HG03521 (cell line): ENCODE measurements around the gene FRMD4A.
"Not testable (repeated sequence)": the region's sequence is repeated elsewhere in the genome, so short reads cannot be mapped to it uniquely, and the experiment has no call there.

Experiments used
- ATAC-seq: cut with Tn5 transposase; IDR thresholded peaks from one replicate; pipeline ENCODE4 v1.9.1; 2021; ENCODE audit warnings: mild to moderate bottlenecking, moderate library complexity; ENCODE audit not compliant: unreplicated experiment

The FRMD4A gene

DNA sequence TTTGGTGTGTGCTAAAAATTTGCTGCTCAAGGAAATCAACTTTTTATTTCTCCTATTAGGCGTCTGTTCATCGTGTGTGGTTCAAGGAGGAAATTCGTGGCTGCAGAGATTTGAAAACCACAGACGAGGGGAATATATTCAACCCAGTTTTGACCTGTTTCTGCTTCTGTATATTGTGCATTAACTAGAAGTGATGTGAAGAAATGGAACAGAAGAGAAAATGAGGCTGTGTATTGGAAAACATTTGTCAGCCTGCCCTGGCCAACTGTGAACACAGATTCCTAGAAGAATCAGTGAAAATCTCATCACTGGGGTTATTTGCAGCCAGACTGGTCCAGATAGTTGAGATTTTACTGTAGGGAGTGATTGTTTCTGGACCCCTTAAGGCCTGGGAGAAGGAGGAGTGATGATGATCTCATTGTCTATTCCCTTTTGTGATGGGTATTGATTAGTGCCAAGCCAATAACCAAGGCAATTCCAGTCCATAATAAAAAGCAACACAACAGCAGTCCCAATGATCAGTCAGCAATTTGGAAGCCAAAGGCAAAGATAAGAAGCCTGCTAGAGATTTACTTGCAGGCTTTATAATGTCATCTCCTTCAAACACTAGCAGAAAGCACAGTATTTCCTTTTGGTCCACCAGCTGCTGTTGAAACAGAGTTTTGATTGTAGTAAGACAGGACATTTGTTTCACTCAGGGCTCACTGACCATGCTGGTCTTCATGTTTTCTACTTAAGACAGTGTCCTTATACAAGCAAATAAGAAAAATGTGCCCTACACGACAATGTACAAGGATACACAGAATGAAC, 404.5 kb downstream of the FRMD4A start:
- no peak for ATAC-seq

DNA sequence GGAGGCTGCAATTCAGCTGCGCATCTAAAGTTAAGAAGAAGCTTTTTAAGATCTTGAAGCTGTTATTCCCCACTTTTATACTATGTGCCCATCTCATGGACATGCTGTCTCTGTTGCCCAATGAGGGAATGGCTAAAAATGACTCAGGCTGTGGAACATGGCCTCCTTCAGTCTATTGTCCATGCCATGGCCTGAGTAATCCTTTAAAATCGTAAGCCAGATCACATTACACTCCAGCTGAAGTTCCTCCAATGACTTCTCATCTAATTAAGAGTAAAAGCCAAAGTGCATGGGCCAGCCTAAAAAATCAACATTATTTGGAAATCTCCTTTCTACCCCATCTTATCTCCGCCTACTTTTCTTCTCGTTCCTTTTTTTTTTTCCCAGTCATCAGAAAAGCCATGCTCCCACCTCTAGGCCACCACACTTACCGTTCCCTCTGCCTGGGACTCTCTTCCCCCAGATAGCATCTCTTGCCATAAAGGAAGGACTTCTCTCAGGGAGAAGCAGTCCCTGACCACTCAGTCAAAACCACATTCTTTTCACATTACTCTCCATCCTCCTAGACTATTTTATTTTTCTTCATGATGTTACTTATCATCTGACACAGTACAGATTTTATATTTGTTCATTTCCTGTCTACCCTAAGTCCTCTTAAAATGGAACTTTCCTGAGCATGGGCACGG, 406.5 kb downstream of the FRMD4A start:
- no peak for ATAC-seq

DNA sequence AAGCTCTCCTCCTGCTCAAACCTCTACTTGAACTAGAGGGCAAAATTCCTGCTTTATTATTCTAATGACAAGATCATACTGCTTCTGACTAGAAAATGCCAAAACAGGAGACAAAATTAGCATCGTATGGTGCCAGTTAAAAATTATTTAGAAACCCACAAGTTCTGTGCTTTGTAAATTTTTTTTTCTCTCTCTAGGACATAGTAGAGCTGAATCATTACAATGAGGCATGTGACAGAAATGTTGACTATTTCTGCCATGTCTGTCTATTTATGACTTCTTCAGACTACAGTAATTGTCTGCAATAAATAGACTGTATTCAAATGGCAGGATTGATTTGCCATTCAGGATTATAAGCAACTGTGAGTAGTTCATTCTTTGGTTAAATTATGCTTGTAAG, 408.1 kb downstream of the FRMD4A start:
- ATAC-seq = no peak

DNA sequence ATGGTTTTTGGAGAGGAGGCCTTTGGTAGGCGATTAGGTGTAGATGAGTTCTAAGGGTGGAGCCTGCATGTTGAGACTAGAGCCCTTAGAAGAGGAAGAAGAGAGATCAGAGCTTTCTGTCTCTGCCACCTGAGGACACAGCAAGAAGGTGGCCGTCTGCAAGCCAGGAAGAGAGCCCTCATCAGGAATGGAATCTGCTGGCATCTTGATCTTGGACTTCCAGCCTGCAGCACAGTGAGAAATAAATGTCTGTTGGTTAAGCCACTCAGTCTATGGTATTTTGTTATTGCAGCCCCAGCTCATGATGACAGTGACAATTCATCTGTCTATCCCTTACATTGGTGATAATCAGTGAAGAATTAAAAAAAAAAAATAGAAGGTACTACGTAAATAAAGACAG, 408.8 kb downstream of the FRMD4A start:
- no peak for ATAC-seq

DNA sequence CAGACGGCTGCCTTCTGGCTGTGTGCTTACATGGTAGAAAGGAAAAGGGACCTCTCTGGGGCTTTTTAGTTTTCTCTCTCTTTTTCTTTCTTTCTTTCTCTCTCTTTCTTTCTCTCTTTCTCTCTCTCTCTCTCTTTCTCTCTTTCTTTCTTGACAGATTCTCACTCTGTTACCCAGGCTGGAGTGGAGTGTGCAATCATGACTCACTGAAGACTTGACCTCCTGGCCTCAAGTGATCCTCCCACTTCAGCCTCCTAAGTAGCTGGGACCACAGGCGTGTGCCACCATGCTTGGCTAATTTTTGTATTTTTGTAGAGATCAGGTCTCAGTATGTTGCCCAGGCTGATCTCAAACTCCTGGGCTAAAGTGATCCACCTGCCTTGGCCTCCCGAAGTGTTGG, 409.6 kb downstream of the FRMD4A start:
- ATAC-seq = not testable (repeated sequence)

DNA sequence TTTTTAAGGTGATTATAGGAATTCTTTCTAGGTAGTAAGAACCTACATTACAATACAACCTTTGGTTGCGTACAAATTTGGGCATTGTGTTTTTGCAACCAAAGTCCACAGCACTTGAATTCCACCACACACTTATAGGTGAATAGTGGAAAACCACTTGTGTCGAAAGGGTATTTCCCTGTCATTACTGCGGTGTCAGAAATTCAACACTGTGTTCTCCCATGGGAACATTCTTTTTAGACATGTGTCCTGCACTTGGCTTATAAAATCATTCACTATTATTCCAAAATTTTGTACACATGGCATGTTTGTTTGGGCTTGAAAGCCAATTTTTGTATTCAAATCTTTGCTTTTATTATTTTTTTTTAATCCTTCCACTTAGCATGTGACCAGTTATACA, 410.3 kb downstream of the FRMD4A start:
- no peak for ATAC-seq

DNA sequence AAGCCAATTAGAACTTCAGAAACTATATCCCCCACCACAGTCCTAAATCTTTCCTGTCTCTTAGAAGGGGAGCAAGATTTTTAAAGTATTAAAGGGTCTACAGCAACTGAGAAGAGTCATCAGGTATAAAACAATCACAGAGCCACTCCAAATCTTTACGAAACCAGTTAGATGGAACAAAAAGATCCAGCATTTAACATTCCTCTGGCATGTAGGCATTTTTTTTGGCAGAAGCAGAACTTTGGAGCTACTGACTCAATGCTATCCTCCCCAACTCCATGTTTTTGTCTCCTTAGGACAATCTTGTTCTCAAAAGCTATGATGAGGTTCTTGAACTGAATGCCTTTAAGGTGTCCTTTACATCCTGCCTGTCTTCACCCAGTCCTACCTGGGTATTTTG, 410.7 kb downstream of the FRMD4A start:
- ATAC-seq = no peak

DNA sequence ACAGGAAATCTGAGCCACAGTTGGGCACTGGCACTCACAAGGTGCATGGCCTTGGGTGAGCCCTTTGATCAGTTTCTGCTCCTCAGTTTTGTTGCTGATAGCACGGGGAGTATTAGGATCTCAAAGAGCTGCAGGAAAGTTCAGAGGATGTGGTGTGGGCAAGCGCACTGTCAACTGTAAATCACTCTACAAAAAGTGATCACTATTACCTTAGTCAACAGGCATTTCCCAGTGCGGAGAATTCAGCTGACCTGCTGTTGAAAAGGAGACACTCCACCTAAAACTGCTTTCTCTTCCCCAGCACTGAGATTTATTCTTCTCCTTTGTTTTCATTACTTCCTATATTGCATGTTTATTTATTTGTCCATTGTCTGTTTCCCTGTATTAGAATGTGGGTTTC, 412.9 kb downstream of the FRMD4A start:
- no peak for ATAC-seq

DNA sequence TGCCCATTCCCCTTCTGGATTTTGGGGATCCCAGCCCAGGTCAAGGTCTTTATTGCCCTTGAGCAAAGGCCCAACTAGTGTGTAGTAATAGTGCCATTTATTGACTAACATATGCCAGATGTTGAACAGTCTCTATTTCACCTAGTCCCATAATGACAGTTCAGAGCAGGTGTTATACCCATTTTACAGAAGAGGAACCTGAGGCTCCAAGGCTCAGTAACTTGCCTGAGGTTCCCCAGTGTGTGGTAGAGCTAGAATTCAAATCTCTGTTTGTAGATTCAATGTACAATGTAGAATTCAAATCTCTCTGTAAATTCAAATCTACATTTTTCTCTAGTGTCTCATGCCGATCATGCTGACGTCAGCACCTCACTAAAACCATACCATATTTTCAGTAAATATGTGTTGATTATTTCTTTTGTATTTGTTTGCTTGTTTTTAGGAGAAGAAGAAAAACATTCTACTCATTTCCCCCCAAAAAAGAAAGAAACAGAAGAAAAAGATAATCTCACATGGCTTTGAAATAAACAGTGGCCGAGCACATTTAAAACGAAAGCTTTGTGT, 414.3 kb downstream of the FRMD4A start:
- ATAC-seq = no peak

DNA sequence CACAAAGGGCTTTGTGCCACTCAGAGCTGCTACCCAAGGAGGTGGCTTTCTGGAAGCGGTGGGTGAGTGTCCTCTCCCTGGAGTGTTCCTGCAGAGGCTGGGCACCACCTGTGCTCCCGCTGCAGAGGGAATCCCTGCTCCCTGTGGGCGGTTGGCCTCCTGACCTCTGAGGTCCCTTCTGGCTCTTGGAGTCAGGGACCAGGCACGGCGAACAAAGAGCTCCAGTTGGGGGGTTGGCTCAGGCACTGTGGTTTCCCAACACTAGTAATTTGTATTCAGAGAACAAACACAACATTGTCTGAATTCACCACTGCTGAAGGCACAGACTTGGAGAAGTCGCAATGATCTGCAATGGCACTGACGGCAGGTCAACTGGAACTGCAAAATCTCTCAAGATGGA, 415.0 kb downstream of the FRMD4A start:
- ATAC-seq = no peak

DNA sequence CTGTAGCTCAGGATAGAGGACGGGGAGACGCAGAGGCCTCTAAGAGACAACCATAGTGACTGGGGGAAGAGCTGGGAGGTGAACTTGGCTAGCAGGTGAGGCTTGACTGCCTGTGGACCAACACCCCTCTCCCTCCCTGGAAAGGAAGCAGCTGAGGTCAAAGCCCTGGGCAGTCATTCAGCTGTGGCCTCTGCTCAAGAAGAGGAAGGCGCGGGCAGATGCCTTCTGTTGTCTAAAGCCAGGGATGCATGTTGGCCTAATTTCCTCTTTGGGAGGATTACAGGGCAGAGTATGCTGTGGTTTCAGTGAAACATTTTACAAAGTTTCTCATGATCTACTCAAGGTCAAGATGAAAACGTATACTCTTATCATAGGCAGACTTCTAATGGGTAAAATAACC, 416.8 kb downstream of the FRMD4A start:
- no peak for ATAC-seq

DNA sequence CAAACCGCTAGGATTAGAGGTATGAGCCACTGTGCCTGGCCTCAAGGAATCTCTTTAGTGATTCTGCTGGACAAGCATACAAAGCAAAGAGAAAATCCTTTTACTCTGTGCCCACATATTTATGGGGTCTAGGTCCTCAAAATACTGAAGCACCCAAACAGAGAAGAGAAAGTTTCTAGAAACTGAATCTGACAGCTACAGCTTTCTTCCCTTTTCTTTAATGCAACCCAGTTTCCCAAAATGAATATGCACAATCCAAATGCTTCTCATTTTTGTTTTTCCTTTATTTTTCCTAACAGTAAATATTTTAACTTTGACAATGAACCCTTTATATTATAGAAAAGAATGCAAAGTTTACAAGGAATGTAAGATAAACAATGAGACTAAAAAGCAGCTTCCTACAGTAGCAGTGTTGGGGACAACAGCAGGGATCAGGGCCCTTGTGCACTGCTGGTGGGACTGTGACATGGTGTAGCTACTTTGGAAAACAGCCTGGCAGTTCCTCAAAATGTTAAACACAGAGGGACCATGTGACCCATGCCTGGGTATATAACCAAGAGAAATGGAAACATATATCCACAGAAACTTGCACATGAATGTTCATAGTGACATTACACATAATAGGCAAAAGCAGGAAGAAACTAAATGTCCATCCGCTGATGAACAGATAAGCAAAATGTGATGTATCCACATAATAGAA, 418.8 kb downstream of the FRMD4A start:
- no peak for ATAC-seq

DNA sequence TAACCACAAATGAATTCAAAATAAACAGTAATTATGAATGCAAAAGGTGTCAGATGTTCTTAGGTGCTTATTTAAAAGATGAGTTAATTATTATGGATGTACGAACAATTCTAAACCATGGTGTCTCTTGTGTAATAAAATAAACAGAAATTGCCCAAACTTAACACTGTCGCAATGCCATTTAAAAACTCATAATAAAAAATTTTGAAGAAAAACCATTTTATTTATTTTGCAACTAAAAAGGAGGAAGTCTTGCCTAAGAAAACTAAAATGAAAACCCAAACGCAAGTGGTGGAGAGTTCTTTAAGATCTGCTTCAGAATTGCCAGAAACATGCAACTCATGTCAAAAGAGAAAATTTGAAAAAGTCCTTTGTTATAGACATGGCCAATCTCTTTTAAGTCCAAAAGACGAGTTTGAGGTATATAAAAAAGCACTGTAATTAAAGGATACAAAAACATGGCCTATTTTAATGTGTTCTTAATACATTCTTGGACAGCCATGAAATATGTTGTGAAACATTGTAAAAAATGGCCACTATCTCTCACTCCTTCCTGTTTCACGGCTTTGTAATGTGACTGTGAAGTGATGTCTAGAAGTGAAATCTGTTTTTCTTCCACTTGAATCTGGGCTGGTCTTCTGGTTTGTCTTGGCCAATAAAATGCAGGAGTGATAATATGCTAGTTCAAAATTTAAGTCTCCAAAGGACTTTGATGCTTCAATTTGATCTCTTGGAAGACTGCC, 421.0 kb downstream of the FRMD4A start:
- no peak for ATAC-seq

DNA sequence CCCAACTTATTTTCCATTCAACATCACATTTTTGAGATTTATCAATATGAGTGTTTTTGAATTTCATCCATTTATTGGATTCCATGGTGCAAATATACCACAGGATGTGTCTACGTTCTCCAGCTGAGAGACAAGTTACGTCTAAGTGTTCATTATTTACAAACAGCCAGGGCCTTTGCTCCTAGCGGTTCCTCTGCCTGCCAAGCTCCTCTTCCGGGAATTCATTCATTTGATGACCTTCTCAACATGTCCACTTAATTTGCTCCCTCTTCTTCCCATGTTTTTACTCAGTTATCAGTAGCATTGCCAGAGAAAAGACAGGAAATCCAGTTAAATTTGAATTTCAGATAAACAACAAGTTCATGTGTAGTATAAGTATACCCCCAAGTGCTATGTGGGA, 422.2 kb downstream of the FRMD4A start:
- no peak for ATAC-seq

DNA sequence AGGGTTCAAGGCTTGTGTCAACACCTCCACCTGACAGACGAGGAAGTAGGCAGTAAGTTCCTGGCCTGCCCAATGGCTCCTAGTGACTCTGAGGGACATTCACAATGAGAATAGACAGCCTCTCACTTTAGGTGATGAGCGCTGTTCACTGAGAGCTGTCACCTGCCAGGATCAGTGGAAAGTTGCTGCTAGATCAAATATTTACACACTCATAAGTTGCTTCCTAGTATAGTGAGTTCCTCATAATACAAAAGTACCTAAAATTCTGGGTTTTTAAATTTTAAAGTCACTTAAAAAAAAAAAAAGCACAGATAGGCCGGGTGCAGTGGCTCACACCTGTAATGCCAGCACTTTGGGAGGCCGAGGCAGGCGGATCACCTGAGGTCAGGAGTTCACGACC, 423.2 kb downstream of the FRMD4A start:
- no peak for ATAC-seq

DNA sequence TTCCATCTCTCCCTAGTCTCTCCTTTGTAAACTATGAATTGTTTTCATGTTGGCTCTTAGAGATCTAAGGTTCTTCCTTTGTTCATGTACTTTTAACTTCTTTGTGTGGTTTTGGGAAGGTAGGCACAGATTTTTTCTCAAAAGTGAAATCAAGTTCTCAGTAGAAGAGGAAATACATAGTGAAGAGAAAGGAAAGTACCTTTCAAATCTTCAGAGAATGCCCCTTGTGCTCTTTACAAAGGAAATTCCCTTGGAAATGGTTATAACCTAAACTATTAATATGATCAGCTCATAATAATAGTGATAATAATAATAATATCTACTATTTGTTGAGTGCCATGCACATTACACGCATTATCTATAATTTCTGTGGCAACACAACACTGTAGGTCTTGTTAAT, 425.4 kb downstream of the FRMD4A start:
- no peak for ATAC-seq

DNA sequence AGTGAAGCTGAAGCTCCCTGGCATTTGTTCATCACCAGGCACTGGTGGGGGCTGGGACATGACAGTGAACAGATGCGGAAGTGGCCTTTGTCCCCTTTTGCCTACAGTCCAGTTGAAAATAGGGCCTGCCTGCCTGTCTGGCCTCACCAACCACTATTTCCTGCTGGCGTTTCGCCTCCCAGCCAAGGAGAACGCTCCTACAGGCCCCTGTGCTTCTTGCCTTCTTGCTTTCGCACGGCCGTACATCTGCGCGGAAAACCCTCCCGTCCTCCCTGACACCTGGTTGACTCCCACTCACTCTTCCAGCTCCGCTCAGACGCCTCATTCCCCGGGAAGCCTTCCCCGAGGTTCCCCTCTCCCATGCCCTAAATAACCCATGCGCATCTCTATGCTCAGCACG, 426.7 kb downstream of the FRMD4A start:
- ATAC-seq = no peak

DNA sequence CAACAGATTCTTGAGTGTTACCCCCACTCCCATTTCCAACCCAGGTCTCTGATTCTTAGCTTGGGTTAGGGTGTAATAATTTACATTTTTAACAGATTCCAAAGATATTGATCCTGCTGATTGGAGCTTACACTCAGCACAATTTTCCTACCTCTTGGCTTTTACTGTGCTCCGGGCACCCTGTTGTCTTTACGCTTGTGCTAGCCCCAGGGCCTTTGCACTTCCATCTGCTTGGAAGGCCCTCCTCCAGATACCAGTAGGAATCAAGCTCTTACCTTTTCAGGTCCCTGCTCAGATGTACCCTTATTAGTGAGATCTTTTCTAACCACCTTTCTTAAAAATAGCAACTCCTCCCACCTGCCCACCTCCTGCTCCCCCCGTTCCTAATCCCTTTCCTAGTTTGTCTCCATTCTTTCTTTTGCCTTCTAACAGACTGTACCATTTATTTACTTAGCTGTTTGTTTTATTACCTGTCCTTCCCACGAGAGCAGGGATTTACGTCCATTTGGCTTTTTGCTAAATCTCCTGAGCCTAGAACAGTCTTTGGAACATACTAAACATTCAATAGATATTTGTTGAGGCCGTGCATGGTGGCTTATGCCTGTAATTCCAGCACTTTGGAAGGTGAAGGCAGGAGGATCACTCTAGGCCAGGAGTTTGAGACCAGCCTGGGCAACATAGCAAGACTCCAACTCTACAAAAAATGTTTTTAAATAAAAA, 427.7 kb downstream of the FRMD4A start:
- no peak for ATAC-seq

DNA sequence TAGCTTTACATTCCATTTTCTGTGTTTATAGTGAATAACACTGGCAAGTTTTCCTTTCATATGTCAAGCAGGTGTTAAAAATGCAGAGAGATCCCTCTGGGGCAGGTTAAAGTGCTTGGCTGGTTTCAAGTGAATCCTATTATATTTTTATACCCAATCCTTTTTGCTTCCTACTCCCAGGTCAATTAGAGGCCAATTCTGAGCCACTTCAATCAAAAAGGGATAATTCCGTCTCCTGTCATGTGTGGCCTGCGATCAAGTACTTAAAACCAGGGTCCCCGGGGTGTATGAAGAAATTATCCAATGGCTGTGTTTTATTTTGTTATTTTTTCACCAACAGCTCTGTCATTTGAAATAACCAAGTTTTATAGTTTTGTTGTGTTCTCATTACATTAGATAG, 430.8 kb downstream of the FRMD4A start:
- no peak for ATAC-seq

DNA sequence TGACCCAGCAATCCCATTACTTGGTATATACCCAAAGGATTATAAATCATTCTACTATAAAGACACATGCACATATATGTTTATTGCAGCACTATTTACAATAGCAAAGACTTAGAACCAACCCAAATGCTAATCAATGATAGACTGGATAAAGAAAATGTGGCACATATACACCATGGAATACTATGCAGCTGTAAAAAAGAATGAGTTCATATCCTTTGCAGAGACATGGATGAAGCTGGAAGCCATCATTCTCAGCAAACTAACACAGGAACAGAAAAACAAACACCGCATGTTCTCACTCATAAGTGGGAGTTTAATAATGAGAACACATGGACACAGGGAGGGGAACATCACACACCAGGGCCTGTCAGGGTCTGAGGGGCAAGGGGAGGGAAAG, 434.6 kb downstream of the FRMD4A start:
- not testable (repeated sequence) for ATAC-seq
